H1 (cell line): ENCODE data around the gene MROH7. TPM values are rescaled to one million over a fixed set of nuclear protein-coding genes. Genes with fewer than 3 reads are reported as not detected.
A peak's percentile ranks its signal among the peaks of the same experiment; 100 is the strongest.

Experiments
- CTCF ChIA-PET: fragments of 300-600 bp; sonication (Branson Sonifier 250); formaldehyde crosslinking; loops from one replicate; lab custom pipeline; 2021; ENCODE audit not compliant: partially characterized antibody; lab: Charles Lee
- POLR2A ChIA-PET: fragments of 300-600 bp; sonication (Branson Sonifier 250); formaldehyde crosslinking; loops from one replicate; lab custom pipeline; 2021; ENCODE audit warnings: inconsistent platforms; ENCODE audit not compliant: partially characterized antibody; lab: Charles Lee
- DNase-seq, 2 experiments: peaks; one replicate each; pipeline versions ENCODE4 v3.0.0 to v3.0.0-alpha.2; 2010 to 2022; ENCODE audit warnings: low spot score in 2 of 2, low read depth in 1 of 2, mixed read lengths in 1 of 2
- FAIRE-seq: peaks from 2 replicates; lab custom pipeline; 2011; peaks lifted over from hg19 to GRCh38; lab: Jason Lieb, UNC
- H2AFZ ChIP-seq: 2 replicates; pipeline ENCODE4 v1.8.1; 2012; ENCODE audit warnings: low read length, inconsistent platforms
- H2AK5ac ChIP-seq: 2 replicates; pipeline ENCODE4 v1.6.1; 2013; ENCODE audit warnings: low read depth, low read length
- H2BK120ac ChIP-seq: replicated peaks from 2 replicates; pipeline ENCODE3; 2013; ENCODE audit warnings: low read depth, low read length, inconsistent platforms
- H2BK12ac ChIP-seq: 2 replicates; pipeline ENCODE4 v1.6.1; 2013; ENCODE audit warnings: low read depth, low read length
- H2BK15ac ChIP-seq: 2 replicates; pipeline ENCODE4 v1.6.1; 2013; ENCODE audit warnings: low read length
- H2BK20ac ChIP-seq: 2 replicates; pipeline ENCODE4 v1.6.1; 2013; ENCODE audit warnings: low read length
- H2BK5ac ChIP-seq: 2 replicates; pipeline ENCODE4 v1.6.1; 2013; ENCODE audit warnings: low read depth, low read length
- H3K14ac ChIP-seq: 2 replicates; pipeline ENCODE4 v1.6.1; 2013; ENCODE audit warnings: inconsistent platforms; ENCODE audit not compliant: insufficient read length
- H3K18ac ChIP-seq: 2 replicates; pipeline ENCODE4 v1.6.1; 2013; ENCODE audit warnings: low read length; ENCODE audit errors: extremely low read depth
- H3K23ac ChIP-seq: 2 replicates; pipeline ENCODE4 v1.6.1; 2013; ENCODE audit warnings: inconsistent platforms; ENCODE audit not compliant: insufficient read length
- H3K23me2 ChIP-seq: 2 replicates; pipeline ENCODE4 v1.6.1; 2013; ENCODE audit warnings: low read depth, low read length
- H3K27ac ChIP-seq: 2 replicates; pipeline ENCODE4 v1.6.1; 2011; ENCODE audit warnings: low read depth, low read length, inconsistent platforms
- H3K27me3 ChIP-seq, 4 experiments: replicated peaks in 1 of 4; 1 replicate in 1 of 4; 2 replicates in 3 of 4; pipeline versions ENCODE4 v1.6.1 to v1.8.1; 2011 to 2013; ENCODE audit warnings: low read length in 3 of 4, mild to moderate bottlenecking in 3 of 4, inconsistent platforms in 2 of 4, mixed read lengths in 2 of 4, moderate library complexity in 1 of 4; ENCODE audit not compliant: control insufficient read depth in 3 of 4, insufficient read depth in 3 of 4; ENCODE audit errors: extremely low read depth in 1 of 4
- H3K36me3 ChIP-seq, 4 experiments: 2 replicates each; pipeline versions ENCODE4 v1.6.1 to v1.8.1; 2011 to 2013; ENCODE audit warnings: mild to moderate bottlenecking in 4 of 4, low read length in 3 of 4, moderate library complexity in 2 of 4, control low read depth in 1 of 4, inconsistent platforms in 1 of 4; ENCODE audit not compliant: insufficient read depth in 4 of 4, control insufficient read depth in 2 of 4
- H3K4ac ChIP-seq: replicated peaks from 2 replicates; pipeline ENCODE3; 2013; ENCODE audit warnings: low read length, low read depth, mixed read lengths, inconsistent platforms; ENCODE audit not compliant: insufficient read length
- H3K4me1 ChIP-seq, 4 experiments: replicated peaks in 1 of 4; 1 replicate in 1 of 4; 2 replicates in 3 of 4; pipeline versions ENCODE4 v1.6.1 to v1.8.1; 2011 to 2013; ENCODE audit warnings: low read length in 3 of 4, inconsistent platforms in 2 of 4, mixed read lengths in 1 of 4; ENCODE audit not compliant: insufficient read depth in 4 of 4, control insufficient read depth in 3 of 4
- H3K4me2 ChIP-seq, 2 experiments: 2 replicates each; pipeline versions ENCODE4 v1.6.1 to v1.8.1; 2011 to 2013; ENCODE audit warnings: low read depth in 2 of 2, low read length in 2 of 2, control low read depth in 1 of 2, inconsistent platforms in 1 of 2, mild to moderate bottlenecking in 1 of 2; ENCODE audit not compliant: insufficient read depth in 1 of 2
- H3K4me3 ChIP-seq, 4 experiments: fragments of 200-600, 300-600 bp in 1 of 4; sonication (generic), shearing (Covaris generic), sonication (Bioruptor Twin) in 1 of 4; 2 replicates each; pipeline versions ENCODE4 v1.5.1 to v1.8.1; 2011 to 2016; ENCODE audit warnings: low read length in 4 of 4, low read depth in 3 of 4, control low read depth in 2 of 4, inconsistent platforms in 2 of 4, mild to moderate bottlenecking in 2 of 4, mixed read lengths in 1 of 4, moderate library complexity in 1 of 4; ENCODE audit not compliant: insufficient read depth in 2 of 4; ENCODE audit errors: extremely low read depth in 1 of 4
- H3K56ac ChIP-seq: replicated peaks from 2 replicates; pipeline ENCODE3; 2013; ENCODE audit warnings: low read depth, mild to moderate bottlenecking, mixed read lengths, low read length, inconsistent platforms; ENCODE audit not compliant: insufficient read length
- H3K79me1 ChIP-seq: 2 replicates; pipeline ENCODE4 v1.6.1; 2013; ENCODE audit warnings: low read depth, low read length, control low read depth
- H3K79me2 ChIP-seq, 2 experiments: 2 replicates each; pipeline versions ENCODE4 v1.6.1 to v1.8.1; 2012 to 2013; ENCODE audit warnings: low read length in 2 of 2, mild to moderate bottlenecking in 2 of 2, inconsistent platforms in 1 of 2; ENCODE audit not compliant: insufficient read depth in 2 of 2, control insufficient read depth in 1 of 2
- H3K9ac ChIP-seq, 4 experiments: replicated peaks in 1 of 4; 1 replicate in 1 of 4; 2 replicates in 3 of 4; pipeline versions ENCODE4 v1.6.1 to v1.8.1; 2011 to 2013; ENCODE audit warnings: low read depth in 3 of 4, low read length in 3 of 4, control low read depth in 2 of 4, mild to moderate bottlenecking in 2 of 4, moderate library complexity in 2 of 4, inconsistent platforms in 1 of 4; ENCODE audit errors: extremely low read depth in 1 of 4
- H3K9me3 ChIP-seq, 2 experiments: 2 replicates each; pipeline versions ENCODE4 v1.6.1 to v1.8.1; 2012 to 2013; ENCODE audit warnings: mild to moderate bottlenecking in 2 of 2, moderate library complexity in 2 of 2, control low read depth in 1 of 2, inconsistent platforms in 1 of 2, low read depth in 1 of 2, low read length in 1 of 2, mixed read lengths in 1 of 2; ENCODE audit not compliant: insufficient read depth in 2 of 2
- H4K20me1 ChIP-seq, 2 experiments: replicated peaks in 1 of 2; 2 replicates each; pipeline versions ENCODE3 to v1.8.1; 2011 to 2013; ENCODE audit warnings: inconsistent platforms in 2 of 2, low read length in 2 of 2, mild to moderate bottlenecking in 1 of 2; ENCODE audit not compliant: insufficient read depth in 2 of 2, control insufficient read depth in 1 of 2
- H4K5ac ChIP-seq: 2 replicates; pipeline ENCODE4 v1.6.1; 2013; ENCODE audit warnings: low read length, low read depth, mixed read lengths, inconsistent platforms; ENCODE audit not compliant: insufficient read length
- H4K8ac ChIP-seq: 2 replicates; pipeline ENCODE4 v1.8.0; 2013; ENCODE audit warnings: mild to moderate bottlenecking, moderate library complexity, low read length, inconsistent platforms; ENCODE audit not compliant: insufficient read depth; ENCODE audit errors: extremely low read depth
- H4K91ac ChIP-seq: replicated peaks from 2 replicates; pipeline ENCODE3; 2013; ENCODE audit warnings: low read length, mixed read lengths, inconsistent platforms; ENCODE audit not compliant: insufficient read length
- BCL11A ChIP-seq, 2 experiments: IDR thresholded peaks; one replicate each; pipeline ENCODE4 v1.6.1; 2011; ENCODE audit warnings: low read depth in 2 of 2, low read length in 2 of 2, mild to moderate bottlenecking in 2 of 2
- BRCA1 ChIP-seq: IDR thresholded peaks from 2 replicates; pipeline ENCODE4 v1.6.1; 2012; ENCODE audit warnings: low read depth, low read length, improper control_type of control experiment
- CEBPB ChIP-seq: IDR thresholded peaks from 2 replicates; pipeline ENCODE4 v1.6.1; 2012; ENCODE audit warnings: low read depth, low read length
- CTBP2 ChIP-seq: IDR thresholded peaks from 2 replicates; pipeline ENCODE4 v1.7.0; 2011; ENCODE audit warnings: borderline replicate concordance, mild to moderate bottlenecking, moderate library complexity, mixed read lengths, low read length; ENCODE audit not compliant: insufficient read depth, insufficient read length
- KDM5A ChIP-seq: fragments of 200-600 bp; IDR thresholded peaks from 2 replicates; pipeline ENCODE4 v1.7.1; 2012; ENCODE audit warnings: mild to moderate bottlenecking, low read length, inconsistent platforms, mixed read lengths
- MAFK ChIP-seq: IDR thresholded peaks from 2 replicates; pipeline ENCODE4 v1.6.1; 2012; ENCODE audit warnings: low read depth, mild to moderate bottlenecking, improper control_type of control experiment, low read length
- RAD21 ChIP-seq, 2 experiments: IDR thresholded peaks in 1 of 2; conservative IDR thresholded peaks in 1 of 2; 2 replicates each; pipeline ENCODE4 v1.6.1; 2011; ENCODE audit warnings: low read depth in 2 of 2, low read length in 2 of 2, improper control_type of control experiment in 1 of 2, inconsistent platforms in 1 of 2, mild to moderate bottlenecking in 1 of 2, moderate library complexity in 1 of 2
- SIRT6 ChIP-seq: IDR thresholded peaks from one replicate; pipeline ENCODE4 v1.7.1; 2012; ENCODE audit warnings: low read length, inconsistent platforms
- SP1 ChIP-seq: IDR thresholded peaks from 2 replicates; pipeline ENCODE4 v1.6.1; 2011; ENCODE audit warnings: low read depth, low read length
- SP2 ChIP-seq: IDR thresholded peaks from 2 replicates; pipeline ENCODE4 v1.6.1; 2012; ENCODE audit warnings: mild to moderate bottlenecking, low read length, inconsistent platforms
- SP4 ChIP-seq: IDR thresholded peaks from 2 replicates; pipeline ENCODE4 v1.6.1; 2012; ENCODE audit warnings: low read length, inconsistent platforms
- YY1 ChIP-seq: IDR thresholded peaks from 2 replicates; pipeline ENCODE4 v1.6.1; 2011; ENCODE audit warnings: low read depth, mild to moderate bottlenecking, low read length
- WGBS, 2 experiments: shearing (Covaris generic) in 1 of 2; methylation state at CpG; one replicate each; pipeline versions ENCODE4 v1.1.6 to v1.1.7; 2013 to 2015; ENCODE audit warnings: low lambda C conversion rate in 2 of 2, mixed read lengths in 2 of 2, inconsistent platforms in 1 of 2, low coverage in 1 of 2, missing lambda C conversion rate in 1 of 2; ENCODE audit not compliant: insufficient replicate concordance in 2 of 2, insufficient coverage in 1 of 2, insufficient read length in 1 of 2; ENCODE audit errors: extremely low coverage in 1 of 2, missing lambda C conversion rate in 1 of 2; 5-methylcytosine and 5-hydroxymethylcytosine counted together
- polyA plus RNA-seq, 7 experiments: library from polyadenylated mRNA; depleted of rRNA in 3 of 7; stranded (reverse) in 5 of 7; unstranded in 2 of 7; fragments of >200 nt in 5 of 7; fragments of 200-250 nt in 2 of 7; gene quantifications; 1 replicate in 5 of 7; 2 replicates in 1 of 7; 4 replicates in 1 of 7; pipeline versions ENCODE4 v1.2.1 to v1.2.3, GENCODE V29; 2011 to 2013; ENCODE audit warnings: missing spikeins in 2 of 7, mixed read lengths in 2 of 7
- total RNA-seq: library from RNA; stranded (reverse); fragmentation: NEBNext Ultra II Directional; extraction: Animal tissue kit (Norgen Biotek cat#: 25700); gene quantifications from 2 replicates; pipeline ENCODE4 v1.2.1, GENCODE V29; 2021
- TF ChIP-seq, protein P1 (sequence below), 3 experiments: IDR thresholded peaks; 1 replicate in 2 of 3; 2 replicates in 1 of 3; pipeline versions ENCODE4 v1.5.1 to v1.6.1; 2011; ENCODE audit warnings: low read length in 3 of 3, mild to moderate bottlenecking in 3 of 3, inconsistent platforms in 2 of 3, low read depth in 1 of 3, moderate library complexity in 1 of 3; ENCODE audit not compliant: insufficient read depth in 1 of 3; ENCODE audit errors: control extremely low read depth in 1 of 3

Gene MROH7
- total and polyA plus RNA-seq, 2 of the 8 experiments (the other 6 are each of a cell fraction or from before 2014, with no cell fraction given): 0.07 to 0.20 TPM

DNA sequence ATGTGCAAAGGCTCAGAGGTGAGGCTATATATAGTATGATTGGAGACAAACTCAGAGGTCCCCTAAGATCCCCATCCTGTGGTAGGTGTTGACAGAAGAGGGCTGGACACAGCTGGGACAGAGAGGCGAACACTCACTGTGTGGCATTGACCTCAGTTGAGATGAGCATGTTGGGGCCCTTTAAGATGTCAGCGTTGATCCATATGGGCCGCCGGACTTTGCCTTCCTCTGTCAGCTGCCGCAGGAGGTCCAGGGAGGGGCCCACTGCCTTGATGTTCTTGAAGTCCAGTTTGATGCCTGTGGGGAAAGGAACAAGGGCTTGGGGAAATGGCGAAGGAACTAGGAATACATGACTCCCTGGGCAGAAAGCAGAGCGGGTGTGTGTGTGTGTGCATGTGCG lies 27.0 kb upstream of the MROH7 start:
- POLR2A ChIA-PET: no interaction called here
- H3K4me1 ChIP-seq: peaks cover 5 to 14% (median 10%) of the 10 kb centered on the region in 4 experiments
- 81% methylated on average over 8 of the region's 8 CpGs; no CpG with 5 or more reads in 1 of the 2 experiments for WGBS, 2 experiments
- TF ChIP-seq CEBPB (no peak), KDM5A (no peak), SIRT6 (no peak), BRCA1 (no peak), YY1 (no peak), SP2 (no peak), MAFK (no peak), BCL11A (IDR thresholded peaks at IDR 0.05; ENCODE audit: low read depth in 2 of 2, low read length in 2 of 2) (no peak), RAD21 (IDR thresholded peaks at IDR 0.05 in 1 of 2, conservative IDR thresholded peaks at IDR 0.05 in 1 of 2; ENCODE audit: low read depth in 2 of 2, low read length in 2 of 2) (no peak), SP1 (no peak), CTBP2 (no peak), SP4 (no peak)
- TF ChIP-seq, protein P1, sequence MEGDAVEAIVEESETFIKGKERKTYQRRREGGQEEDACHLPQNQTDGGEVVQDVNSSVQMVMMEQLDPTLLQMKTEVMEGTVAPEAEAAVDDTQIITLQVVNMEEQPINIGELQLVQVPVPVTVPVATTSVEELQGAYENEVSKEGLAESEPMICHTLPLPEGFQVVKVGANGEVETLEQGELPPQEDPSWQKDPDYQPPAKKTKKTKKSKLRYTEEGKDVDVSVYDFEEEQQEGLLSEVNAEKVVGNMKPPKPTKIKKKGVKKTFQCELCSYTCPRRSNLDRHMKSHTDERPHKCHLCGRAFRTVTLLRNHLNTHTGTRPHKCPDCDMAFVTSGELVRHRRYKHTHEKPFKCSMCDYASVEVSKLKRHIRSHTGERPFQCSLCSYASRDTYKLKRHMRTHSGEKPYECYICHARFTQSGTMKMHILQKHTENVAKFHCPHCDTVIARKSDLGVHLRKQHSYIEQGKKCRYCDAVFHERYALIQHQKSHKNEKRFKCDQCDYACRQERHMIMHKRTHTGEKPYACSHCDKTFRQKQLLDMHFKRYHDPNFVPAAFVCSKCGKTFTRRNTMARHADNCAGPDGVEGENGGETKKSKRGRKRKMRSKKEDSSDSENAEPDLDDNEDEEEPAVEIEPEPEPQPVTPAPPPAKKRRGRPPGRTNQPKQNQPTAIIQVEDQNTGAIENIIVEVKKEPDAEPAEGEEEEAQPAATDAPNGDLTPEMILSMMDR (IDR thresholded peaks at IDR 0.05; ENCODE audit: control extremely low read depth in 1 of 3, insufficient read depth in 1 of 3, low read depth in 1 of 3, low read length in 3 of 3): no peak

More for the DNA sequence above, 27.0 kb upstream of the MROH7 start:
- Histone ChIP-seq H2BK20ac (no peak overlapping the region), H2BK12ac (no peak overlapping the region), H3K4me2 (no peak overlapping the region), H3K56ac (no peak overlapping the region), H3K27me3 (no peaks in the 10 kb centered on the region; a peak in 1 of 7 replicates), H2AFZ (no peak overlapping the region), H3K23ac (no peak overlapping the region), H3K79me1 (no peaks in the 10 kb centered on the region), H3K23me2 (0 out of 2 replicates have a peak, but pooled peaks cover 3% of the 10 kb centered on the region), H2AK5ac (no peak overlapping the region), H3K4me3 (no peak overlapping the region), H3K4ac (no peak overlapping the region), H3K9ac (no peak overlapping the region), H2BK15ac (0 out of 2 replicates have a peak overlapping the region, but pooled peaks have one; percentile 29), H3K18ac (no peak overlapping the region), H2BK5ac (no peak overlapping the region), H3K9me3 (no peaks in the 10 kb centered on the region), H4K8ac (no peak overlapping the region), H4K20me1 (no peaks in the 10 kb centered on the region), H3K14ac (no peak overlapping the region), H3K79me2 (no peaks in the 10 kb centered on the region), H3K27ac (no peak overlapping the region), H2BK120ac (no peak overlapping the region), H4K91ac (no peak overlapping the region), H3K36me3 (no peaks in the 10 kb centered on the region), H4K5ac (no peak overlapping the region)
- CTCF ChIA-PET: interaction anchor here (0.6 kb wide), 1 partner anchor 21 kb away, joined by 3 read pairs; no protein-coding TSS in a partner anchor
- DNase-seq (no peak), FAIRE-seq (no peak)
